GM13977 (cell line): ENCODE measurements around the gene CDK3.
"Not testable (repeated sequence)": the region's sequence is repeated elsewhere in the genome, so short reads cannot be mapped to it uniquely, and the experiment has no call there.

Experiments used
- DNase-seq: peaks from one replicate; pipeline ENCODE4 v3.0.0; 2012; ENCODE audit warnings: low spot score
- in situ Hi-C: fragments of 300-500 bp; cut with MboI; formaldehyde crosslinking; loops from one replicate; pipeline ENCODE4 v1.12.0; 2022; ENCODE audit warnings: low sequenced_read_pairs, low pct_unique_long_range_greater_than_20kb, mixed read lengths, inconsistent platforms; ENCODE audit not compliant: unreplicated experiment
- TF ChIP-seq, protein P1 (sequence below): IDR thresholded peaks from 2 replicates; pipeline ENCODE4 v1.5.1; 2012; ENCODE audit warnings: mild to moderate bottlenecking, control low read depth; ENCODE audit not compliant: insufficient read depth; ENCODE audit errors: extremely low read depth, missing control alignments

CDK3 gene

DNA sequence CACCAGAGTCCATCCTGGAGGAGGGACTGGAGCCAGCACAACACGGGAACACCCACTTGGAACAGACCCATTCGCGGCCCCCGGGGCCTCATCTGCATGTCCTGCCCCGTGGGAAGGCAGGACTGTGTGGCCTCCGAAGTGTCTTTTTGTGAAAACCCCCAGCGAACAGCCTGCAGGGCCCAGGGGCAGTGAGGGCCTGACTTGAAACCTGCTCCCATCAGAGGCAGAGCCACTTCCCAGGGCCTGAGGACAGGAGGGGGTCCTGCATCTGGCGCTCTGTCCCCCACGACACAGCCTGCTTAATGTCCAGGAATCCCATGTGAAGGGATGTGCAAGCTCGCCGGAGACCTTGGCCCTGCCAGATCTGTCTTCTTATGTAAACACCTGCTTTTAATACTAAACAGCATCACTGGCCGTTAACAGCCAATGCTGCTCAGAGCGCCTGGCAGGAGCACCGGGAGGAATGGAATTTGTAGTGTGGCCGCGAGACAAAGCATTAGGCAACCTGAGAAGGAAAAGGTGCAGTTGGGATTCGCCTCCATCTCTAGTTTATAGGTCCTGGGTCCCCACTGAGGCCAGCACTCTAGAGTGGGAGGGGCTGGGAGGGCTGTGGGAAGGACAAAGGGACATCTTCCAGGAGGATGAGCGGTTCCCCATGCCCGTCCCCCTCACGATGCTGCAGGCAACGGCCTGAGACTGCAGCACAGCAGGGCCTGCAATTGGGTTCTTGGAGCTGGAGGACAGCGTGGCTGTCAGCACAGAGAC lies 36.0 kb downstream of the CDK3 start:
- in situ Hi-C loops: no loop called here
- no peak for DNase-seq
- TF ChIP-seq, protein P1, sequence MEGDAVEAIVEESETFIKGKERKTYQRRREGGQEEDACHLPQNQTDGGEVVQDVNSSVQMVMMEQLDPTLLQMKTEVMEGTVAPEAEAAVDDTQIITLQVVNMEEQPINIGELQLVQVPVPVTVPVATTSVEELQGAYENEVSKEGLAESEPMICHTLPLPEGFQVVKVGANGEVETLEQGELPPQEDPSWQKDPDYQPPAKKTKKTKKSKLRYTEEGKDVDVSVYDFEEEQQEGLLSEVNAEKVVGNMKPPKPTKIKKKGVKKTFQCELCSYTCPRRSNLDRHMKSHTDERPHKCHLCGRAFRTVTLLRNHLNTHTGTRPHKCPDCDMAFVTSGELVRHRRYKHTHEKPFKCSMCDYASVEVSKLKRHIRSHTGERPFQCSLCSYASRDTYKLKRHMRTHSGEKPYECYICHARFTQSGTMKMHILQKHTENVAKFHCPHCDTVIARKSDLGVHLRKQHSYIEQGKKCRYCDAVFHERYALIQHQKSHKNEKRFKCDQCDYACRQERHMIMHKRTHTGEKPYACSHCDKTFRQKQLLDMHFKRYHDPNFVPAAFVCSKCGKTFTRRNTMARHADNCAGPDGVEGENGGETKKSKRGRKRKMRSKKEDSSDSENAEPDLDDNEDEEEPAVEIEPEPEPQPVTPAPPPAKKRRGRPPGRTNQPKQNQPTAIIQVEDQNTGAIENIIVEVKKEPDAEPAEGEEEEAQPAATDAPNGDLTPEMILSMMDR: no peak

DNA sequence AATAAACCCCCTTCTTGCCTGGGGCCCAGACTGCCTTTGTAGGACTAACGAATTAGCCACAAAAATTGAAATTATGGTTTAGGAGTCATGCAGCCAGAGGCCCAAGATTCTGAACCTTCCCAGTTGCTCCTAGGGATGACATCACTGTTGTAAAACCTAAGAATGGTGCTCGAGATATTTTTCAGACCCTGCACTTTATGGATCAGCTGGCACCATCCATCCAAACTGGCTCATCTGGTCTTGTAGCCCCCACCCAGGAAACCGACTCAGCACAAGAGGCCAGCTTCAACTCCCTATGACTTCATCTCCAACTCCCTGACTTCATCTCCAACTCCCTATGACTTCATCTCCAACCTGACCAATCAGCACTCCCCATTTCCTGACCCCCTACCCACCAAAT lies 37.4 kb downstream of the CDK3 start:
- TF ChIP-seq, protein P1: no peak
- in situ Hi-C loops: no loop called here

DNA sequence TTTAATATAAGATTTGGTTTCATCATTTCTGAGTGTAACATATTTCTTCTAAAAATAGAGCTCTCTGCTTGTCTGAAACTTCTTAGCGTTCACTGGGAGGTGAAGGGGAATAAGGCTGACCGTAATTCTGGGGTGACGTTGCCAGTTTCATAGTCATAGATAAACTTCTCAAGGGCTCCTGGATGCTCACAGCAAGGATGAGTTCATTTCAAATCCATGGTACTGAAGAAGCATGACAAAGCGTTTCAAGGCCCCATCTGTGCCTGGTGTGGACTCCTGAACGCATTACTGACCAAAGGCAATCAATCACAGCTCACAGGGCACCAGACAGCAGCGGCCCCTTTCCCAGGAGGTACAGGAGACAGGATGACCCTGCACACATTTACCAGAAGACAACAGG lies 38.5 kb downstream of the CDK3 start:
- in situ Hi-C loops: no loop called here
- no peak for DNase-seq
- TF ChIP-seq, protein P1: no peak

More for the DNA sequence above, 37.4 kb downstream of the CDK3 start:
- DNase-seq: no peak

DNA sequence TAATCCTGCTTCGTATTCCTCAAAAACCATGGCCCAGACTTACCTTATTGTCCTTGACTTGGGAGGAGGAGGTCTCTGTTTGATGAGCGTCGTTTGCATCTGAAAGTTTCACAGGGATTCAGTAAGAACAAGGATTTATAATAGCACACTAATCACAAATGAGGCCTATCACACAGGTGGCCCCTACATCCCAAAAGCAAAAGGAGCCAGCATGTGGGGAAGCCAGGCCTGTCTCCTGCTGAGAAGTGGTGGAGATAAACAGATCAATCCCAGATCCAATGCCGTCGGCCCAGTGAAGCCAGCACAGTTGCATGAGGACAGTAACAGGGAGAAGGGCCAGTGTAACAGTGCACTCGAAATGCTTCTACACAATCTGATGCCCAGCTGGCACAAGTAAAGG lies 39.7 kb downstream of the CDK3 start:
- TF ChIP-seq, protein P1: no peak
- in situ Hi-C loops: no loop called here
- no peak for DNase-seq

DNA sequence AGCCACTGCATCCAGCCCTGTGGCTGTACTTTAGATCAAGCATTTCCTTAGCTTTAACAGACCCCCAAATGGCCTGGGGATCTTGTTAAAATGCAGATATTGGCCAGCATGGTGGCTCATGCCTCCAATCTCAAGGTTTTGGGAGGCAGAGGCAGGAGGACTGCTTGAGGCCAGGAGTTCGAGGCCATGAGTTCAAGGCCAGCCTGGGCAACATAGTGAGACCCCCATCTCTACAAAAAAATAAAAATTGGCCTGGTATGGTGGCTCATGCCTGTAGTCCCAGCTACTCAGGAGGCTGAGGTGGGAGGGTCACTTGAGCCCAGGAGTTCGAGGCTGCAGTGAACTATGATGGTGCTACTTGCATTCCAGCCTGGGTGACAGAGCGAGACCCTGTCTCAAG lies 42.2 kb downstream of the CDK3 start:
- DNase-seq, in situ Hi-C loops: not testable (repeated sequence)

DNA sequence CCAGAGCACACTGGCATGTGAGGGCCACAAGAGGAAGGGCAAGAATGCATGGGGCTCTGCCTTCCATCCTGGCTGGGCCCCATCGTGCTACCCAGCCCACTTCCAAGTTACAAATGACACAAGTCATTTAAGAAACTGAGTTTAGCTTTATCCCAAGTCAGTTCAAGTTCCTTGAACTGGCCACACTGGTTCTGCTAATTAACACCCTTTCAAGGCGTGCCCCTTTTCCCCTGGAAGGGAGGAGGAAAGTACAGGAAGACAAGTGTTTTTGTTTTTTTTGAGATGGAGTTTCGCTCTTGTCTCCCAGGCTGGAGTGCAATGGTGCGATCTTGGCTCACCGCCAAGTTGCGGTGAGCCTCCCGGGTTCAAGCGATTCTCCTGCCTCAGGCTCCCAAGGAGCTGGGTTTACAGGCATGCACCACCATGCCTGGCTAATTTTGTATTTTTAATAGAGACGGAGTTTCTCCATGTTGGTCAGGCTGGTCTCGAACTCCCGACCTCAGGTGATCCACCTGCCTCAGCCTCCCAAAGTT lies 43.9 kb downstream of the CDK3 start:
- not testable (repeated sequence) for DNase-seq

DNA sequence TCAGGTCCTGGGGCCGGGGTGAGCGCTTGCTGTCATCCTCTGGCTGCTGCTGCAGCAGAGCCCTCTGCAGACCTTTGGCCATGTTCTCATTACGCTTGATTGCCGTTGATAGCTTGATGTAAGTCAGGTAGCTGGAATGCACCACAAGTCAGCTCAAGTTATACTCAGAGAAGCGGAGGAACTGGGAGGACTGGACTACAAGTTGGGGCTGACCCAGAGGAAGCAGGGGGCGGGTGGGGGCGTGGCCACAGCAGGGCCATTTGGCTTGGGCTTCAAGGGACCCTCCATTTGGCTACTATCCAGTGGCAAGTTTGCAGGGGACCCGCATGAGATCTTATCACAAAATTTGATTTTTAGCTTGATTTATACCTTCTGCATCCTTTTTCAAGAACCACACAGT lies 45.4 kb downstream of the CDK3 start:
- TF ChIP-seq, protein P1: no peak
- in situ Hi-C loops: no loop called here
- no peak for DNase-seq

More for the DNA sequence above, 43.9 kb downstream of the CDK3 start:
- in situ Hi-C loops: not testable (repeated sequence)
